ENCODE measurements around the gene ARID1B.

ARID1B gene

GRCh38 chr6:157095084-157095483 is 317.9 kb downstream of the ARID1B start:
- Histone ChIP-seq H3F3A (ENCODE audit: insufficient read depth, low read length) (no peaks in the 10 kb centered on the region), H3K27ac (ENCODE audit: low read length) (no peak overlapping the region), H3K4me3 (ENCODE audit: low read length) (no peak overlapping the region), H3K4me1 (ENCODE audit: low read length) (no peaks in the 10 kb centered on the region), H3K9me3 (replicated peaks; ENCODE audit: insufficient read depth, low read length) (no peaks in the 10 kb centered on the region), H3K4me2 (ENCODE audit: low read depth, low read length) (no peak overlapping the region), H4K20me1 (ENCODE audit: insufficient read depth, low read length) (no peaks in the 10 kb centered on the region), H3K9me2 (replicated peaks; ENCODE audit: insufficient read depth, low read length) (no peaks in the 10 kb centered on the region), H3K27me3 (replicated peaks; ENCODE audit: insufficient read depth, low read length) (no peaks in the 10 kb centered on the region), H3K36me3 (replicated peaks; ENCODE audit: insufficient read depth, low read length) (no peaks in the 10 kb centered on the region), H3K79me2 (ENCODE audit: low read length) (no peaks in the 10 kb centered on the region), H3K9ac (ENCODE audit: low read length) (no peak overlapping the region), H2AFZ (ENCODE audit: low read length) (no peak overlapping the region)
- DNase-seq: no peak
- TF ChIP-seq CTCF (IDR thresholded peaks at IDR 0.05; ENCODE audit: low read length) (no peak), EZH2 (optimal IDR thresholded peaks at IDR 0.05; ENCODE audit: low read depth, low read length) (no peak), EZH2phosphoT487 (IDR thresholded peaks at IDR 0.05; ENCODE audit: low read length) (no peak)

GRCh38 chr6:157095569-157095968 is 318.4 kb downstream of the ARID1B start:
- Histone ChIP-seq H3K27ac (ENCODE audit: low read length) (no peak overlapping the region), H2AFZ (ENCODE audit: low read length) (no peak overlapping the region), H3F3A (ENCODE audit: insufficient read depth, low read length) (no peaks in the 10 kb centered on the region), H3K9me3 (replicated peaks; ENCODE audit: insufficient read depth, low read length) (no peaks in the 10 kb centered on the region), H4K20me1 (ENCODE audit: insufficient read depth, low read length) (no peaks in the 10 kb centered on the region), H3K4me1 (ENCODE audit: low read length) (no peaks in the 10 kb centered on the region), H3K36me3 (replicated peaks; ENCODE audit: insufficient read depth, low read length) (no peaks in the 10 kb centered on the region), H3K9ac (ENCODE audit: low read length) (no peak overlapping the region), H3K4me2 (ENCODE audit: low read depth, low read length) (no peak overlapping the region), H3K79me2 (ENCODE audit: low read length) (no peaks in the 10 kb centered on the region), H3K9me2 (replicated peaks; ENCODE audit: insufficient read depth, low read length) (no peaks in the 10 kb centered on the region), H3K4me3 (ENCODE audit: low read length) (no peak overlapping the region), H3K27me3 (replicated peaks; ENCODE audit: insufficient read depth, low read length) (no peaks in the 10 kb centered on the region)
- no peak for TF ChIP-seq EZH2 (optimal IDR thresholded peaks at IDR 0.05; ENCODE audit: low read depth, low read length)
- no peak for TF ChIP-seq EZH2phosphoT487 (IDR thresholded peaks at IDR 0.05; ENCODE audit: low read length)
- TF ChIP-seq CTCF (IDR thresholded peaks at IDR 0.05; ENCODE audit: low read length): no peak
- DNase-seq: no peak

GRCh38 chr6:157096105-157096504 is 318.9 kb downstream of the ARID1B start:
- H3K4me2 ChIP-seq (ENCODE audit: low read depth, low read length): no peak overlapping the region
- H2AFZ ChIP-seq (ENCODE audit: low read length): no peak overlapping the region
- no peaks in the 10 kb centered on the region for H4K20me1 ChIP-seq (ENCODE audit: insufficient read depth, low read length)
- no peak for TF ChIP-seq CTCF (IDR thresholded peaks at IDR 0.05; ENCODE audit: low read length)
- no peak for TF ChIP-seq EZH2phosphoT487 (IDR thresholded peaks at IDR 0.05; ENCODE audit: low read length)
- no peak for TF ChIP-seq EZH2 (optimal IDR thresholded peaks at IDR 0.05; ENCODE audit: low read depth, low read length)
- H3K36me3 ChIP-seq (replicated peaks; ENCODE audit: insufficient read depth, low read length): no peaks in the 10 kb centered on the region
- H3K9me3 ChIP-seq (replicated peaks; ENCODE audit: insufficient read depth, low read length): no peaks in the 10 kb centered on the region
- H3F3A ChIP-seq (ENCODE audit: insufficient read depth, low read length): no peaks in the 10 kb centered on the region
- H3K4me3 ChIP-seq (ENCODE audit: low read length): no peak overlapping the region
- H3K27ac ChIP-seq (ENCODE audit: low read length): no peak overlapping the region
- no peaks in the 10 kb centered on the region for H3K27me3 ChIP-seq (replicated peaks; ENCODE audit: insufficient read depth, low read length)
- no peak overlapping the region for H3K9ac ChIP-seq (ENCODE audit: low read length)
- no peaks in the 10 kb centered on the region for H3K79me2 ChIP-seq (ENCODE audit: low read length)
- DNase-seq: no peak
- no peaks in the 10 kb centered on the region for H3K4me1 ChIP-seq (ENCODE audit: low read length)
- H3K9me2 ChIP-seq (replicated peaks; ENCODE audit: insufficient read depth, low read length): no peaks in the 10 kb centered on the region

All from MM.1S (cell line).